HEK293 (cell line): ENCODE measurements around the gene TNFAIP3.
"Not testable (repeated sequence)": the region's sequence is repeated elsewhere in the genome, so short reads cannot be mapped to it uniquely, and the experiment has no call there.

Experiments
- CTCF ChIA-PET: fragments of 350-600 bp; formaldehyde crosslinking; extraction: SDS; loops from one replicate; lab custom pipeline; 2021; ENCODE audit warnings: antibody characterized with exemption; lab: Yijun Ruan, JAX
- POLR2A ChIA-PET: fragments of 300-600 bp; formaldehyde crosslinking; extraction: SDS; loops from one replicate; lab custom pipeline; 2020; ENCODE audit warnings: antibody characterized with exemption, inconsistent platforms; lab: Yijun Ruan, JAX
- H3K27ac ChIP-seq: fragments of 200-500 bp; sonication (Bioruptor generic); 2 replicates; pipeline ENCODE4 v1.5.1; 2014; ENCODE audit warnings: low read depth, low read length, control low read depth, inconsistent platforms; ENCODE audit errors: extremely low read depth
- H3K36me3 ChIP-seq, 2 experiments: fragments of 200-500 bp in 1 of 2; sonication (Bioruptor generic) in 1 of 2; 1 replicate in 1 of 2; 2 replicates in 1 of 2; pipeline ENCODE4 v1.5.1; 2014 to 2017; ENCODE audit warnings: inconsistent platforms in 2 of 2, low read length in 2 of 2; ENCODE audit not compliant: control insufficient read depth in 2 of 2, insufficient read depth in 1 of 2
- H3K4me1 ChIP-seq: fragments of 200-500 bp; sonication (Bioruptor generic); 2 replicates; pipeline ENCODE4 v1.5.1; 2014; ENCODE audit warnings: mild to moderate bottlenecking, low read length, inconsistent platforms; ENCODE audit not compliant: control insufficient read depth, insufficient read depth
- H3K4me3 ChIP-seq: 2 replicates; pipeline ENCODE4 v1.5.1; 2011; ENCODE audit warnings: low read depth, mild to moderate bottlenecking, control low read depth, low read length, moderate library complexity
- H3K9me3 ChIP-seq: fragments of 200-500 bp; sonication (Bioruptor generic); 2 replicates; pipeline ENCODE4 v1.5.1; 2014; ENCODE audit warnings: low read depth, low read length, inconsistent platforms; ENCODE audit not compliant: control insufficient read depth, insufficient read depth
- BCL6B ChIP-seq: fragments of 450-650 bp; formaldehyde crosslinking; IDR thresholded peaks from 2 replicates; pipeline ENCODE4 v1.5.1; 2017; ENCODE audit warnings: missing biosample characterization, missing genetic modification characterization
- GLI4 ChIP-seq: fragments of 450-650 bp; formaldehyde crosslinking; IDR thresholded peaks from 2 replicates; pipeline ENCODE4 v1.5.1; 2016; ENCODE audit warnings: missing biosample characterization, missing genetic modification characterization
- IKZF3 ChIP-seq: fragments of 450-650 bp; IDR thresholded peaks from 2 replicates; pipeline ENCODE4 v1.5.0; 2018; ENCODE audit warnings: missing biosample characterization, mild to moderate bottlenecking, missing genetic modification characterization, moderate library complexity
- INSM2 ChIP-seq: fragments of 450-650 bp; formaldehyde crosslinking; IDR thresholded peaks from 2 replicates; pipeline ENCODE4 v1.5.1; 2016; ENCODE audit warnings: missing biosample characterization, missing genetic modification characterization
- SCRT1 ChIP-seq: fragments of 450-650 bp; formaldehyde crosslinking; IDR thresholded peaks from 2 replicates; pipeline ENCODE4 v1.5.1; 2016; ENCODE audit warnings: missing biosample characterization, missing genetic modification characterization, borderline replicate concordance
- SETDB1 ChIP-seq: IDR thresholded peaks from one replicate; pipeline ENCODE4 v1.6.1; 2017; ENCODE audit warnings: mild to moderate bottlenecking, low read length, moderate library complexity, mixed read lengths; ENCODE audit not compliant: insufficient read length
- WT1 ChIP-seq: fragments of 450-650 bp; formaldehyde crosslinking; IDR thresholded peaks from 2 replicates; pipeline ENCODE4 v1.5.1; 2016; ENCODE audit warnings: missing biosample characterization, missing genetic modification characterization
- ZBTB44 ChIP-seq: fragments of 450-650 bp; IDR thresholded peaks from 2 replicates; pipeline ENCODE4 v1.5.1; 2018; ENCODE audit warnings: missing biosample characterization, mild to moderate bottlenecking, missing genetic modification characterization
- ZNF138 ChIP-seq: fragments of 450-650 bp; formaldehyde crosslinking; IDR thresholded peaks from 2 replicates; pipeline ENCODE4 v1.5.1; 2016; ENCODE audit warnings: missing biosample characterization, missing genetic modification characterization, borderline replicate concordance
- ZNF157 ChIP-seq: fragments of 450-650 bp; formaldehyde crosslinking; IDR thresholded peaks from 2 replicates; pipeline ENCODE4 v1.5.1; 2016; ENCODE audit warnings: missing biosample characterization, missing genetic modification characterization
- ZNF391 ChIP-seq: fragments of 450-650 bp; formaldehyde crosslinking; IDR thresholded peaks from 2 replicates; pipeline ENCODE4 v1.5.1; 2016; ENCODE audit warnings: low read depth, missing biosample characterization, missing genetic modification characterization, borderline replicate concordance
- ZNF404 ChIP-seq: fragments of 450-650 bp; formaldehyde crosslinking; IDR thresholded peaks from 2 replicates; pipeline ENCODE4 v1.5.1; 2017; ENCODE audit warnings: missing biosample characterization, missing genetic modification characterization
- ZNF426 ChIP-seq: fragments of 450-650 bp; formaldehyde crosslinking; IDR thresholded peaks from 2 replicates; pipeline ENCODE4 v1.5.1; 2017; ENCODE audit warnings: missing biosample characterization, missing genetic modification characterization, mild to moderate bottlenecking, inconsistent platforms, moderate library complexity
- ZNF514 ChIP-seq: fragments of 450-650 bp; formaldehyde crosslinking; IDR thresholded peaks from 2 replicates; pipeline ENCODE4 v1.5.1; 2016; ENCODE audit warnings: missing biosample characterization, missing genetic modification characterization
- ZNF610 ChIP-seq: fragments of 450-650 bp; formaldehyde crosslinking; IDR thresholded peaks from 2 replicates; pipeline ENCODE4 v1.5.1; 2016; ENCODE audit warnings: missing biosample characterization, missing genetic modification characterization, borderline replicate concordance
- ZNF626 ChIP-seq: fragments of 450-650 bp; sonication (Bioruptor Pico); formaldehyde crosslinking; IDR thresholded peaks from 2 replicates; pipeline ENCODE4 v1.5.1; 2018; ENCODE audit warnings: missing biosample characterization, missing genetic modification characterization, inconsistent platforms
- ZNF629 ChIP-seq: fragments of 450-650 bp; formaldehyde crosslinking; IDR thresholded peaks from 2 replicates; pipeline ENCODE4 v1.5.1; 2017; ENCODE audit warnings: missing biosample characterization, missing genetic modification characterization
- ZNF654 ChIP-seq: fragments of 450-650 bp; formaldehyde crosslinking; IDR thresholded peaks from 2 replicates; pipeline ENCODE4 v1.5.1; 2016; ENCODE audit warnings: low read depth, missing biosample characterization, missing genetic modification characterization
- ZNF664 ChIP-seq: fragments of 450-650 bp; formaldehyde crosslinking; IDR thresholded peaks from 2 replicates; pipeline ENCODE4 v1.5.1; 2016; ENCODE audit warnings: missing biosample characterization, missing genetic modification characterization
- ZSCAN30 ChIP-seq: fragments of 450-650 bp; IDR thresholded peaks from 2 replicates; pipeline ENCODE4 v1.5.1; 2018; ENCODE audit warnings: missing biosample characterization, mild to moderate bottlenecking, missing genetic modification characterization, moderate library complexity
- TF ChIP-seq, protein P1 (sequence below): fragments of 450-650 bp; formaldehyde crosslinking; IDR thresholded peaks from 2 replicates; pipeline ENCODE4; 2016; ENCODE audit warnings: missing biosample characterization, missing genetic modification characterization
- TF ChIP-seq, protein P2 (sequence below): fragments of 450-650 bp; formaldehyde crosslinking; IDR thresholded peaks from 2 replicates; pipeline ENCODE4 v1.5.1; 2016; ENCODE audit warnings: missing biosample characterization, missing genetic modification characterization, borderline replicate concordance

TNFAIP3 gene

DNA sequence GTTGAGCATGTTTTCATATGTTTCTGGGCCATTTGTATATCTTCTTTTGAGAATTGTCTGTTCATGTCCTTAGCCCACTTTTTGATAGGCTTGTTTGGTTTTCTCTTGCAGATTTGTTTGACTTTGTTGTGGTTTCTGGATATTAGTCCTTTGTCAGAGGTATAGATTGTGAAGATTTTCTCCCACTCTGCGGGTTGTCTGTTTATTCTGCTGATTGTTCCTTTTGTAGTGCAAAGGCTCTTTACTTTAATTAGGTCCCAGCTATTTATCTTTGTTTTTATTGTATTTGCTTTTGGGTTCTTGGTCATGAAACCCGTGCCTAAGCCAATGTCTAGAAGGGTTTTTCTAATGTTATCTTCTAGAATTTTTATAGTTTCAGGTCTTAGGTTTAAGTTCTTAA lies 29.0 kb upstream of the TNFAIP3 start (continued):
- TF ChIP-seq WT1 (tag by site-specific recombination) (peak; percentile 97), ZNF391 (tag by site-specific recombination) (peak; percentile 91; the same call in 1 of the 2 replicates), SCRT1 (tag by site-specific recombination) (peak; percentile 39; the same call in 1 of the 2 replicates), ZNF610 (tag by site-specific recombination) (0 out of 2 replicates have a peak, but pooled peaks have one; percentile 14)

GRCh38 chr6:137838597-137838996 lies 28.5 kb upstream of the TNFAIP3 start:
- H3K4me3 ChIP-seq, H3K9me3 ChIP-seq, H3K4me1 ChIP-seq, POLR2A ChIA-PET, H3K36me3 ChIP-seq, H3K27ac ChIP-seq, CTCF ChIA-PET: not testable (repeated sequence)
- TF ChIP-seq SETDB1 (peak; percentile 76), ZNF157 (tag by site-specific recombination) (peak; percentile 54; the same call in 1 of the 2 replicates)

DNA sequence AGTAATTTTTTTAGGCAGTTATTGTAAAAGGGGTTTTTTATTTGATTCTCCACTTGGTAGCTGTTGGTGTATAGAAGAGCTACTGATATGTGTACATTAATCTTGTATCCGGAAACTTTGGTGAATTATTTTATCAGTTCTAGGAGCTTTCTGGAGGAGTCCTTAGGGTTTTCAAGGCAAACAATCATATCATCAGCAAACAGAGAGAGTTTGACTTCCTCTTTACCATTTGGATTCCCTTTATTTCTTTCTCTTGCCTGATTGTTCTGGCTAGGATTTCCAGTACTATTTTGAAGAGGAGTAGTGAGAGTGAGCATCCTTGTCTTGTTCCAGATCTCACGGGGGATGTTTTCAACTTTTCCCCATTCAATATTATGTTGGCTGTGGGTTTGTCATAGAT lies 28.0 kb upstream of the TNFAIP3 start:
- POLR2A ChIA-PET = no interaction called here
- Histone ChIP-seq H3K36me3 (no peaks in the 10 kb centered on the region), H3K4me3 (no peak overlapping the region), H3K9me3 (no peaks in the 10 kb centered on the region), H3K4me1 (no peaks in the 10 kb centered on the region), H3K27ac (no peak overlapping the region)
- CTCF ChIA-PET = interaction anchor here (1.1 kb wide), 1 partner anchor 127 kb away, joined by 3 read pairs; no protein-coding TSS in a partner anchor
- TF ChIP-seq IKZF3 (tag by site-specific recombination) (no peak), ZNF664 (tag by site-specific recombination) (no peak), ZNF654 (no peak), SETDB1 (no peak), ZNF629 (tag by site-specific recombination) (no peak), ZNF426 (tag by site-specific recombination) (no peak), ZNF626 (tag by site-specific recombination) (no peak), ZBTB44 (no peak), ZNF404 (tag by site-specific recombination) (no peak), ZSCAN30 (tag by site-specific recombination) (no peak), ZNF138 (tag by site-specific recombination) (no peak), ZNF514 (tag by site-specific recombination) (no peak), GLI4 (tag by site-specific recombination) (no peak), INSM2 (no peak), BCL6B (no peak)
- TF ChIP-seq, protein P1, sequence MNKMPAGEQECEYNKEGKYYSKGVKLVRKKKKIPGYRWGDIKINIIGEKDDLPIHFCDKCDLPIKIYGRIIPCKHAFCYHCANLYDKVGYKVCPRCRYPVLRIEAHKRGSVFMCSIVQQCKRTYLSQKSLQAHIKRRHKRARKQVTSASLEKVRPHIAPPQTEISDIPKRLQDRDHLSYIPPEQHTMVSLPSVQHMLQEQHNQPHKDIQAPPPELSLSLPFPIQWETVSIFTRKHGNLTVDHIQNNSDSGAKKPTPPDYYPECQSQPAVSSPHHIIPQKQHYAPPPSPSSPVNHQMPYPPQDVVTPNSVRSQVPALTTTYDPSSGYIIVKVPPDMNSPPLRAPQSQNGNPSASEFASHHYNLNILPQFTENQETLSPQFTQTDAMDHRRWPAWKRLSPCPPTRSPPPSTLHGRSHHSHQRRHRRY = no peak
- TF ChIP-seq, protein P2, sequence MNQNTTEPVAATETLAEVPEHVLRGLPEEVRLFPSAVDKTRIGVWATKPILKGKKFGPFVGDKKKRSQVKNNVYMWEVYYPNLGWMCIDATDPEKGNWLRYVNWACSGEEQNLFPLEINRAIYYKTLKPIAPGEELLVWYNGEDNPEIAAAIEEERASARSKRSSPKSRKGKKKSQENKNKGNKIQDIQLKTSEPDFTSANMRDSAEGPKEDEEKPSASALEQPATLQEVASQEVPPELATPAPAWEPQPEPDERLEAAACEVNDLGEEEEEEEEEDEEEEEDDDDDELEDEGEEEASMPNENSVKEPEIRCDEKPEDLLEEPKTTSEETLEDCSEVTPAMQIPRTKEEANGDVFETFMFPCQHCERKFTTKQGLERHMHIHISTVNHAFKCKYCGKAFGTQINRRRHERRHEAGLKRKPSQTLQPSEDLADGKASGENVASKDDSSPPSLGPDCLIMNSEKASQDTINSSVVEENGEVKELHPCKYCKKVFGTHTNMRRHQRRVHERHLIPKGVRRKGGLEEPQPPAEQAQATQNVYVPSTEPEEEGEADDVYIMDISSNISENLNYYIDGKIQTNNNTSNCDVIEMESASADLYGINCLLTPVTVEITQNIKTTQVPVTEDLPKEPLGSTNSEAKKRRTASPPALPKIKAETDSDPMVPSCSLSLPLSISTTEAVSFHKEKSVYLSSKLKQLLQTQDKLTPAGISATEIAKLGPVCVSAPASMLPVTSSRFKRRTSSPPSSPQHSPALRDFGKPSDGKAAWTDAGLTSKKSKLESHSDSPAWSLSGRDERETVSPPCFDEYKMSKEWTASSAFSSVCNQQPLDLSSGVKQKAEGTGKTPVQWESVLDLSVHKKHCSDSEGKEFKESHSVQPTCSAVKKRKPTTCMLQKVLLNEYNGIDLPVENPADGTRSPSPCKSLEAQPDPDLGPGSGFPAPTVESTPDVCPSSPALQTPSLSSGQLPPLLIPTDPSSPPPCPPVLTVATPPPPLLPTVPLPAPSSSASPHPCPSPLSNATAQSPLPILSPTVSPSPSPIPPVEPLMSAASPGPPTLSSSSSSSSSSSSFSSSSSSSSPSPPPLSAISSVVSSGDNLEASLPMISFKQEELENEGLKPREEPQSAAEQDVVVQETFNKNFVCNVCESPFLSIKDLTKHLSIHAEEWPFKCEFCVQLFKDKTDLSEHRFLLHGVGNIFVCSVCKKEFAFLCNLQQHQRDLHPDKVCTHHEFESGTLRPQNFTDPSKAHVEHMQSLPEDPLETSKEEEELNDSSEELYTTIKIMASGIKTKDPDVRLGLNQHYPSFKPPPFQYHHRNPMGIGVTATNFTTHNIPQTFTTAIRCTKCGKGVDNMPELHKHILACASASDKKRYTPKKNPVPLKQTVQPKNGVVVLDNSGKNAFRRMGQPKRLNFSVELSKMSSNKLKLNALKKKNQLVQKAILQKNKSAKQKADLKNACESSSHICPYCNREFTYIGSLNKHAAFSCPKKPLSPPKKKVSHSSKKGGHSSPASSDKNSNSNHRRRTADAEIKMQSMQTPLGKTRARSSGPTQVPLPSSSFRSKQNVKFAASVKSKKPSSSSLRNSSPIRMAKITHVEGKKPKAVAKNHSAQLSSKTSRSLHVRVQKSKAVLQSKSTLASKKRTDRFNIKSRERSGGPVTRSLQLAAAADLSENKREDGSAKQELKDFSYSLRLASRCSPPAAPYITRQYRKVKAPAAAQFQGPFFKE (tag by site-specific recombination) = no peak
